ENCODE data around the gene CISH. TPM values are rescaled to one million over a fixed set of nuclear protein-coding genes. Genes with fewer than 3 reads are reported as not detected.
A peak's percentile ranks its signal among the peaks of the same experiment; 100 is the strongest.

CISH gene
- total RNA-seq, 1 donor from 2014 or later = 21.1 TPM

DNA sequence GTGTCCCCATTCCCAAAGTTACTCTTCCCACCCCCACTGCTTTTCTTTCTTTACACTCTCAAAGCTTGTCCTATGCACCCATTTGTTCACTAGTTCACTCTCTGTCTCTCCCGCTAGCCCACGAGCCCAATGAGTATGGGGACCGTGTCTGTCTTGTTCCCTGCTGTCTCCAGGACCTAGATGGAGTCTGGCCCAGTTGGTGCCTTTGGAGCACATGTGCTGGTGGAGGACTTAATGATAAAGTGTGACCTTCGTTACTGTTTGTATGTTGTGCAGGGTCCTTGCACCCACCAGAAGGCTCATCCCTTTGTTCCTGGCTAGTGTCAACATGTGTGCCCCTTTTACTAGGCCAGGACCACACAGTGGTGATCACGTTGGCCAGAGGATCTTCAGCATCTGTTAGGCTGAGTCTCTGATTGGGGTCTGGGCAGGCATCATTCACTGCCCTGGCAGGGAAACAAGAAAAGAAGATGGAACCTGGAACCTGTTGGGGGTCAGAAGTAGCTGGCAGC, 7.4 kb downstream of the CISH start:
- intact Hi-C loops (cut with DNase I) = no loop called here
- DNase-seq (ENCODE audit: low spot score) = no peak

DNA sequence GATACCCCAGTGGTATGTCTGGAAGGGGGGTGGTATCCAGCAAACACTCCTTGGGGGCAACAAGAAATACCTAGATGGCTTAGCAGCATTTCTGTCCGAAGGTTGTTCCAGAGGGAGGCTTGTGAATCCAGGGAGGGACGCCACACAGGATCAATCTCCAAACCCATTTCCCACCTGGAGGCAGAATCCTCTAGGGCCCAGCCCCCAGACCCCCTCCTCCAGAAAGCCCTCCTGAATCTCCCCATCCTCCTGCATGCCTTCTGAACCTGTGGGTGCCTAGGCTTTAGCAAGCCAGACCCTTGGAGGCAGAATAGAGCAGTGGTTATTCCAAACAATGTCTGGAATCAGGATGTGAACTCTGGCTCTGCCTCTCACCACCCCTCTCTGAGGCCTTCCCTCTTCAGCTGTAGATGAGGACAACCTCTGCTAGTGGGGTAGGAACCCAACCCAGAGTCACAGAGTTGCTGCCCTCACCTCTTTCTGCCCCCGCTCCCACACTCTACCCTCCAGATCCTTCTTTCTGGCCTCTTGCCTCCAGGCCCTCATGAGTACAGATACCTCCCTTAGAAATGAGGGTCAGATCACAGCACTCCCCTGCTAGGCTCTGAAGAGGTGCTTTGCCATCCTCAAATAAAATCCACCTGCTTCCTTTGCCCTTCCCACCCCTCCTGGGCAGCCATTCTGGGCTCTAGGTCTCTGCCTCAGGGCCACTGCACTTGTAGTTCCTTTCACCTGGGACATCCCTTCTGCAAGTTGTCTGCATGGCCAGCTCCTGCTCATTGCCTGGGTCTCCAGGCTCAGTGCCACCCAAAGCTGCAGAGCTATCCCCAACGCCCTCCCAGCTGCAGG, 8.1 kb downstream of the CISH start:
- DNase-seq (ENCODE audit: low spot score) = no peak

DNA sequence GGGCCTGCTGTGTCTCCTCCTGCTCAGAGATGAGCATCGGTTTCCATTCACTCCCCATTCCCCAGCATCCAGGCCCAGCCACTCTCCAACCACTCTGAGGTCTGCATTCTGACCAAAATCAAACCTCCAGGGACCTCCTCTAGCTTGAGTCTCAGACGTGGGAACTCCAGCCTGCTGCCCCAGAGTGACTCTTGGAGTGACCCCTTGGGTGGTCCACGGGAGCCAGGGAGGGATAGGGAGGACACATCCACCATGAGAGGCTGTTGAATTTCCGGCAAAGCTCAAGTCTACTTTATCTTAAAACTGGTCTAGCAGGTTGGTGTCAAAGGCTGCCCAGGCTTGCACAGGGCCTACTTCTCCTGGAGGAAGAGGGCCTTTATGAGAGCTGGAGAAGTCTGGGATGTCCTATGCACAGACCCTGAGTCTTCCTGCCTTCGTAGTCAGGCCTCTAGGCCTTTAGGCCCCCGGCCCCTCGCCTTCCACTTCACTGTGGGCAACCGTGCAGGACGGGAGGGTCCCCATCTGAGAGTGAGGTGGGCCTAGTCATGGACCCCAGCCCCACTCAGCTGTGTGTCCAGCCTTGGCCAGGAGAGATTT, 8.9 kb downstream of the CISH start:
- intact Hi-C loops (cut with DNase I) = no loop called here
- no peak for DNase-seq (ENCODE audit: low spot score)

More for the DNA sequence above, 8.1 kb downstream of the CISH start:
- intact Hi-C loops (cut with DNase I) = no loop called here

DNA sequence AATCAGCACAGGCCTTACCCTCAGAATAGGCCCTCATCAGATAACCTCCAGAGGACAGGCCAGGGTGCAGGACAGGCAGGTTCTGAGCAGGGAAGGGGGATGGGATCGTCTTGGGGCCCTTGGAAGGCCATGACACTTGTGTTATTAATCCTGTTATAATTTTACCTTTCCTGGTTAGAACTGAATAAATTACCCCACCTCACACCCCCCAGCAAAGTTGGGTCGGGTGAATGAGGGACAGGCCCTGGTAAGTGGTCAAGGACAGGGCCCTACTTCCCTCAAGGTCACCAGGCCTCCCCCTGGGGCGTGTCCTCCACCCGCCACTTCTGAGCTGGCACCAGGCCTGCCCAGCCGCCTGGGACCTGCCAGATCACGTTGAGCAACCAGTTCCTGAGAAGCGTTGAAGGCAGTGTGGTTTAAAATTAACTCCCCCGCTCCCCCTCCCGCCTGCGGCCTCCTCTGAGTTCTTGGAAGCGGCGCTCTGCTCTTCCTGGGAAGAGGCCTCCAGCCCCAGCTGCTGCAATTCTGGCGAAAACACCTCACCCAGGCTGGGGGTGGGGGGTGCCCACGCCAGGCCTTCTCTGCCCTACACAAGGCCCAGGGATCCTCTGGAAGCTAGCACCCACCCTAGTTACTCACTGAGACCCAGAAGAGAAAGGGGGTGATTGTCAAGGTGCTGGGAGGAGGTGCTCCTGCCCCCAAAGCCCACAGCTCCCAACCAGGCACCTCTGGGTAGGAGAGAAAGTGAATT, 10.6 kb downstream of the CISH start:
- DNase-seq (ENCODE audit: low spot score) = peak; percentile 98
- intact Hi-C loops (cut with DNase I) = loop anchor here (2.0 kb wide), 1 partner anchor 16 kb away; no protein-coding TSS in a partner anchor

DNA sequence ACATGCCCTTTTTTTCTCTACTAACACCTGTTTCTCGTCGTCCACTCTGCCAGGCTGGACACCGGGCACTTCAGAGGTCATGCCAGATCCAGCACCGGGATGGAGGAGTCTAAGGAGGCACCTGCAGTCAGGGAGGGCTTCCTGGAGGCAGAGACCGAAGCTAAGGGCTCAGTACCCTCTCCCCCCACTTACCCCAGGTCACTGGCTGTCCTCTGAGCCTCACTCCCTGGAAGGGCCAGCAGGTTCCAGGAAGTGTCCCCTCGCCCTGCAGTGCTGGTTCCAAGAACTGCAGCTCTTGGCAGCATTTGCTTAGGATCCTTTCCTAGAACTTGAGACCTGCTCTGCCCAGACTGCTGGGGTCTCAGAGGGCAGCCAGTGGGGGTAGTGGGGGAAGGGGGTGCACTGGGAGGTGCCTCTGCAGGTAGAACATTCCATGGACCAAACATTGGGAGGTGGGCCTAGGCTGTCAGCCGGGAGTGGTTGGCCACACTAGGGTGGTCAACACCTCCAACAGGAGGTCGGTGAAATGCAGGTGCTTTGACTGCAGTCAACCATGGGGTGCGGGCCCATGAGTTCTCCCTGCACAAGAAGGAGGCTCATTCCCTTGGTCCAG, 11.3 kb downstream of the CISH start:
- intact Hi-C loops (cut with DNase I) = loop anchor here (2.0 kb wide), 1 partner anchor 15 kb away; no protein-coding TSS in a partner anchor
- no peak for DNase-seq (ENCODE audit: low spot score)

DNA sequence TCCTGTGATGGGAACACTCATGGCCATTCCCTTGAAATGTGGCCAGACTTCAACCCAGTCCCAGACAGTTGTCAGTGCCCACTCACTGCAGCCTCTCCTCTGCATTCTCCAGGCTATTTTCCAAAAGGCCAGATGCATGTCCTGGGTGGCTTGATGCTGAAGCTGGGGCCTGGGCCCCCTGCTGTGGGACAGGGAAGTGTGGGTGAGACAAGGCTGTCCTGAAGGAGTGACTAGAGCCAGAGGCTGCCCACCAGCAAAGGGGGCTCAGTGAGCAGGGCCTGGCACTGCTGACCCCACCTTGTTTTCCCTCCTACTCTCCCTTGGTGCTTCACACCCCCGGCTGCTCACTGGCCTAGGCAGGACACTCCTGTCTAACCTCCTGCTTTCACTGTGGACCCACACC, 11.9 kb downstream of the CISH start:
- no peak for DNase-seq (ENCODE audit: low spot score)
- intact Hi-C loops (cut with DNase I) = loop anchor here (2.0 kb wide), 1 partner anchor 15 kb away; no protein-coding TSS in a partner anchor

DNA sequence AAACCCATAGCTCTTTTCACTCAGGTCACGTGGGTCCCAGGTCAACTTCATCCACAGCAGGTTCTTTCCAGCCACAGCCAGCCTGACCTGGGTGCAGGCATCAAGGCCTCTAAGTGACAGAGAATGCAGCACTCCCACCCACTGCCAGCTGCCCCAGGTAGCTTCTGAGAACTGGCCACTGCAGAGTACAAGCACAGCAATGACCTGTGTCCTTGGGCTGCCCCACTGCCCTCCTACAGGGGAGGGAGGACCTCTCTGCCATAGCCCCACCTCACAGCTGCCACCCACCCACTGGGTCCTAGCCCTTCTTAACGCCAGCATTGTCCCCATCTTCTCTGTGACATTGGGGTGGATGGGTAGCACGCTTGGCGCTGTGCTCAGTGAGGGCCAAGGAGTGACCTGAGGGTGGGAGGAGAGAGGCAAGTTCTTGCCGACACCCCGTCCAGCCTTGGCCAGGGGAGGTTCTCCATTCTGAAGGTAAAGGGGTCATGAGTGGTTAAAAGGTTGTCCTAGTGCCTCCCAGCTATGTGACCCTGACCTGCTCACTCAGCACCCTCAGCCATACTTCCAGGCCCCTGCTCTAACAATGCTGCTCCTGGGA, 12.4 kb downstream of the CISH start:
- intact Hi-C loops (cut with DNase I) = no loop called here
- DNase-seq (ENCODE audit: low spot score) = no peak

DNA sequence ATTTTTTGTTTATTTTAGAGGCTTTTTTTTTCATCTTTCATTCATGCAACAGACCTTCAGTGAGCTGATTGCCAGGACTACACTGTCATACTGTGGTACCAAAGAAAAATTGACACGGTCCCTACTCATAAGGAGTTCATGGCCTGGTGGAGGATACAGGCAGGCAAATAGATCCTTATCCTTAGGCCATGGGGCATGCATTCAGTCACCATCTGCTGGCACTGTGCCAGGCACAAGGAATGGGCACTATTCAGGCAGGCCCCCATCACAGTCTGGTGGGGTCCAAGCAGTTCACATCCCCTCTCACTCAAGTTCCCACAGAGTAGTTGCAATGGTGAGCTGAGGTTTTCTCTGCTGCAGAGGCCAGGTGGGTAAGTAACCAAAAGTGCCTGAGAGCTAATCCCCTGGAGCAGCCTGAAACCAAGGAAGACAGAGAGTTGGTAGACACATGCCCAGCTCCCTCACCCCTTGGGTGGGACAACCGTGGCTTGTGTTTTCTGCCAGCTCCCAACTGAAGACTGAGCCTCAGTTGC, 17.3 kb downstream of the CISH start:
- no peak for DNase-seq (ENCODE audit: low spot score)
- intact Hi-C loops (cut with DNase I) = no loop called here

DNA sequence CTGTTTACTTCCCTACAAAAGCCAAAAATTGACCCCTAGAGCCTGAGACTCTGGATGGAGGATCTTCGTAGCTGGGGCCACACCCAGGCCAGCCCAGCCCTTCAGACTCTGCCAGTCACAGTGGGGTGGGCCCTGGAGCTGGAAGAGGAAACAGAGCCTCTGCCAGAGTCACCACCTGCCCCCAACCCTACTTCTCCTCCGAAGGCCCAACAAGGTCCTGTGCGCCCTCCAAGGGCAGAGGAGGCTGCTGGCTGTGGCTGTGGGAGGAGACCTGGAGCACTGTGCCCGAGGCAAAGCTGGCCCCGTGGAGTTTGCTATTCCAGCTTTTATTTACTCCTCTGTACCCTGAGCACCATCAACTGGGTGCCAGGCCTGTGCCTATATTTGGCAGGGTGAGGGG, 19.0 kb downstream of the CISH start:
- intact Hi-C loops (cut with DNase I) = no loop called here
- DNase-seq (ENCODE audit: low spot score) = no peak

DNA sequence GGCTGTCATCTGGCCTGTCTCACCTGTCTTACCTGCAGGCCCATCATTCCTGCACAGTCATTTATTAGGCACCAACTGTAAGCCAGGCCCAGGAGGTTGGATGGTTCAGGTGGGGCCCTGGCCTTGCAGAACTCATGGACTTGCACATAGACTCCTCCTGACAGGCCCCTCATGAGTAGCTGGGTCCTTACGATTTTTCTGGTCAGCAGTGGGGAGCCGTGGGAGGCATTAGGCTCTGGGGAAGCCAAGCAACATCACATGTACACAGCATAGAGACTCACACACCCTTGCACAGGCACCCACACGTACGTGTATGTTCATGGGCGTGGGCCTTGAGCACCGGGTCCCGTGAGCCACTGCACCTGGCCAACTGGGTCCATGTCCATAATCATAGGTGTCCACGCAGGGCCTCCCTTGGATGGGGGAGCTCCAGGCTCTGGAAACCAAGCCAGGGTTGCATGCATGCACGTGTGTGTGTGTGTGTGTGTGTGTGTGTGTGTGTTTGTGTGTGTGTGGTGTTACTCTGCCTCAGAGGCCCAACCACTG, 20.3 kb downstream of the CISH start:
- intact Hi-C loops (cut with DNase I) = no loop called here
- no peak for DNase-seq (ENCODE audit: low spot score)

DNA sequence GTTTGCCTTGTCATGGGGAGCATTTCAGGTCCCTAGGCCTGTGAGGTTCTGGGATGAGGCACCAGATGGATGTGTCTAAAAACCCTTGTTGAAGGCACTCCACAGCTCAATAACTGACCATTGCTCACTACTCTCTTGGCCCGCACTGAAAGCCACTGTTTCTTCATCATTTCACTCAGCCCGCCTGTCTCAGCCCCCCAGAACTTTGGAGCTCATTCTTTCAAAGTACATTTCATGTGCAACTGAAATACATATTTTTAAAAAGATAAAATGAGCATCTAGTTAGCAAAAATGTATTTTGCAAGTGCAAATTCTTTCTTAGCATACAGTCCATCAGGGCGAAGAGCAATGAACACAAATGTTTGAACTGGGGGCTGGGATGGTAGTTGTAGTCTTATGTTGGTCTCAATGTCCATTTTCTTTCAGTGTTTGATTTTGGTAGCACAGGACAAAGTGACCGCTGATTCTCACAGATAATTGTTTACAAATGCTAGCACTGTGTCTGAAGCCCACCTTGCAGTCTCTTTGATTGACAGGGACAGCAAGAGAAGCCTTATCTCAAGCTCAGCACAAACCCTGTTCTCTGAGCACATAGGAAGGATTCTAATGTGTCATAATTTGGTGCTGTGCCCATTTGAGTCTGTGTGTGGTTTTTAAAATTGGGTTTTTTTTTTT, 22.7 kb downstream of the CISH start:
- DNase-seq (ENCODE audit: low spot score) = no peak

DNA sequence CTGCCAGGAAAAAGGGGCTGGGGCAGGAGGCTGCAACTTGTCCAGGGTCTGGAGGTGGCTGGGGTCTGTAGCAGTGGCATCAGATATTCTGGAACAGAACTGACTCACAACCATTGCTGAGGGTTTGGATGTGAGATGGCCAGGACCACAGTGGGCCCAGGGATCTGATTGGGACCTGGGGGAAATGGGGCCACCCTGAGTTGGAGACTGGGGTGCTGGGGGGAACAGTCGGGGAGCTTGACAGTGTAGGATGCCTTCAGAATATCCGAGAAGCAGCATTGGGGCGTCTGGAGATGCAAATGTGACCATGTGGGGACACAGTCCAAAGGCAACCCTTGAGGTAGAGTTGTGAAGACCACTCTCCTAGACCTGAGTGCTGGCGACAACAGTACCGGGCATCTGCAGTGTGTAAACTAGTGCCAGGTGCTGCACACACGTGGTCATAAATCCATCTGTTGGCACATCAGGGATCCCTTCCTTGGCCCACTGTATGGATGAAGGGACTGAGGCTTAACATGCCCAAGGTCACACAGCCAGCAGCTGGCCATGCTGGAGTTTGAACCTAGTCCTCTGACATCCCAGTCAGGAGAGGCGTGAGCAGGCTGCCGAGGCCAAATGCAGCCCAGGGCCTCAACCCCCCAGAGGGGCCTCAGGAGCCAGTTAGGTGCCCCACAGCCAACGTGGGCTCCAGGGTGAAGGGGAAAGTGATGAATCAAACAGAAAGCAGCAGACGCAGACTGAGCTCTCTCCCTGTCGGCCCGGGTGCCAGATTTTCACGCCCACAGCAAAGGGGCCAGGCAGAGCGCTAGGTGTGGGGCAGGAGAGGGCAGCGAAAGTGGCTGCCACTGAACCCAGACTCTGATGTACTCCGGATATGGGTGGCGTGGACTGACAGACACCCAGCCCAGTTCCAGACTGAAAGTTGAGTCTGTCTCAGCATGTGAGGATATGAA, 23.5 kb downstream of the CISH start:
- intact Hi-C loops (cut with DNase I) = no loop called here
- DNase-seq (ENCODE audit: low spot score) = no peak

More for the DNA sequence above, 22.7 kb downstream of the CISH start:
- intact Hi-C loops (cut with DNase I) = no loop called here

DNA sequence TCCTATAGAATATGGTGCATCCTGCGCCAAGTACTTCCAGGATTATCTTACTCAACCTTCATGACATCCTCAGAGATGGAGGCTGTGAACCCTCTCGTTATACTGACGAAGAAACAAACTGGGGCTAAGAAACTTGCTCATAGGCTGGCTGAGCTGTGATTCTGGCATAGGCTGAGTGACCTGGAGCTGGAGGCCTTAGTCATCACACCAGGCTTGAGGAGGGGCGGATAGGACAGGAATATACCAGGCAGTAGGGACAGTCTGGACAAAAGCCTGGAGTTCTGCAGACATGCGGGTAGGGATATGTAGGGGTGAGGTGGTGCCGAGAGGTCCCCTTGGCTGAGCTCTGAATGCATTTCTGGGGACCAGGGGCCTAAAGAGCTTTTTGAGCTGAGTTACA, 24.2 kb downstream of the CISH start:
- DNase-seq (ENCODE audit: low spot score) = no peak
- intact Hi-C loops (cut with DNase I) = no loop called here

DNA sequence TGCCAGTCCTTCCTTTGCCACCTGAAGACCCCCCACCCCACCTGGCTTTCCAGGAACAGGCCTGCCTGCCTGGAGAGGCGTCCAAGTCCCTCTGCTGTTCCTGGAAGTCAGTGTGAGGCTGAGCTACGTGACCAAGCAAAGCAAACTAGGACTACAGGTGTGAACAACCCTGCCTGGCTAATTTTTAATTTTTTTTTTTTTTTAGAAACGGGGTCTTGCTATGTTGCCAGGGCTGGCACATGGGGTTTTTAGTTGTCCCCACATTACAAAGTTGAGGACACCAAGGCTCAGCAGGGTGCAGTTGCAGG, 24.9 kb downstream of the CISH start:
- intact Hi-C loops (cut with DNase I) = no loop called here
- DNase-seq (ENCODE audit: low spot score) = no peak

DNA sequence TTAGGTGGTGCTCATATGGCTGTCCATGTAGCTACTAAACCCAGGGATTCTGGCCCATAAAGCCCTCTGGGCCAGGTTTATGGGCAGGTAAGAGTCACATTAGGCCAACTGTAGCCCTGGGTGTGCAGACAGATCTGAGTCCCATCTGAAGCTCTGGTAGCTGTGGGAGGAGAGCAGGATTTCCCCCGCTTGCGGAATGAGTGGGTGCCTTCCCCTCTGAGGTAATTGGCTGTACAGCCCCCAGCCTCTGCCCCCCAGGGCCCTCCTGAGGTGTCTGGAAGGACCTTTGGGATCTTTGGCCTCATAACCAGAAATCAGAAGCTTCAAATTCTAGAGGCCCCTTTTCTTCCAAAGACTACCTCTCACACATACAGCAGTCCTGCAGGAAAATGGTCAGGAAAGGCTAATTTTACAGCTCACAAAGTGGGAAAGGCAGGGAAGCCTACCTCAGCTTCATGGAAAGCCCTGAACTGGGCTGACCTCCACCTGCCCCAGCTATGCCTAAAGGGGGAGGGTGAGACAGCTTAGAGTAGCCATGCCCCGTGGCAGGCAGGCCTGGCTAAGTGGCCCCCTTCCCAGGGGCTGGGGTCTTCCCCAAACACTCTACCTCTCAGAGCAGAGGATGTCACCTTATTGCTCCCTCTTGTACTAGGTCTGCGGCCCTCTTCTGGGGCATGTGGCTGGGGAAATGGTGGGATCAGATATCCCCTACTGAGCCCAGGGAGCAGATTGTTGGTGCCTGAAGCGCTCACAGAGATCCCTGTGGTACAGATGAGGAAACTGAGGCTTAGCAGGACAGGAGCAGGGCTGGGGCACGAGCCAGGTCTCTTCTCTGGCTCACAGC, 25.4 kb downstream of the CISH start:
- no peak for DNase-seq (ENCODE audit: low spot score)
- intact Hi-C loops (cut with DNase I) = loop anchor here (2.0 kb wide), 1 partner anchor 15 kb away; no protein-coding TSS in a partner anchor

DNA sequence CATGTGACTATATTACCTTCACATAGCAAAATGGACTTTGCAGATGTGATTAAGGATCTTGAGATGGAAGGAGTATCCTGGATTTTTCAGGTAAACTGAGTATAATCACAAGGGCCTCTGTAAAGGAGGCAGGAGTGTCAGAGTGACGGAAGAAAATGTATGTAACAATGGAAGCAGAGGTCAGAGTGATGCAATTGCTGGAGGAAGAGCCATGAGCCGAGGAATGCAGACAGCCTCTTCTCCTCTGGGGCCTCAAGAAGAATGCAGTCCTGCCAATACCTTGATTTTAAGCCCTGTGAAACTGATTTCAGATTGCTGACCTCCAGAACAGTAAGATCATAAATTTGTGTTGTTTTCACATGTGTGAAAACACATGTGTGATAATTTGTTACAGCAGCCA, 27.2 kb downstream of the CISH start:
- DNase-seq (ENCODE audit: low spot score) = no peak
- intact Hi-C loops (cut with DNase I) = loop anchor here (2.0 kb wide), 1 partner anchor 16 kb away; no protein-coding TSS in a partner anchor

Measured in cardiac septum (tissue), 1 donor.